HepG2 (cell line): ENCODE measurements around the gene FABP1. TPM values are rescaled to one million over a fixed set of nuclear protein-coding genes. Genes with fewer than 3 reads are reported as not detected.
A peak's percentile ranks its signal among the peaks of the same experiment; 100 is the strongest.

Experiments used
- ATRX ChIP-seq: sonication (generic); formaldehyde crosslinking; IDR thresholded peaks from 2 replicates; pipeline ENCODE4 v1.4.0; 2020; ENCODE audit warnings: missing genetic modification reagents, borderline replicate concordance
- MXD4 ChIP-seq: IDR thresholded peaks from 2 replicates; pipeline ENCODE4 v1.6.1; 2016; ENCODE audit warnings: mild to moderate bottlenecking, missing biosample characterization, missing genetic modification reagents
- SMAD3 ChIP-seq: sonication (generic); formaldehyde crosslinking; IDR thresholded peaks from 2 replicates; pipeline ENCODE4 v1.4.0; 2020; ENCODE audit warnings: missing genetic modification reagents
- ZNF160 ChIP-seq: sonication (generic); formaldehyde crosslinking; IDR thresholded peaks from 2 replicates; pipeline ENCODE4 v1.8.0; 2022; ENCODE audit warnings: mild to moderate bottlenecking, inconsistent platforms, missing genetic modification reagents
- ZNF609 ChIP-seq: sonication (generic); formaldehyde crosslinking; IDR thresholded peaks from 2 replicates; pipeline ENCODE4 v1.4.0; 2020; ENCODE audit warnings: mild to moderate bottlenecking, missing genetic modification reagents, borderline replicate concordance
- ZNF7 ChIP-seq: IDR thresholded peaks from 2 replicates; pipeline ENCODE4 v1.6.1; 2016; ENCODE audit warnings: missing biosample characterization, missing genetic modification reagents
- ZNF761 ChIP-seq: sonication (generic); formaldehyde crosslinking; conservative IDR thresholded peaks from 2 replicates; pipeline ENCODE4 v1.4.0; 2020; ENCODE audit warnings: mild to moderate bottlenecking, missing genetic modification reagents
- ZNF841 ChIP-seq: sonication (generic); formaldehyde crosslinking; IDR thresholded peaks from 2 replicates; pipeline ENCODE4 v1.8.1; 2023; ENCODE audit warnings: missing genetic modification reagents, borderline replicate concordance
- polyA plus RNA-seq, 8 experiments: library from polyadenylated mRNA; depleted of rRNA in 3 of 8; stranded (reverse) in 7 of 8; unstranded in 1 of 8; fragments of >200 nt; fragmentation: Illumina TruSeq in 4 of 8; extraction: Trizol in 4 of 8; gene quantifications; 2 replicates each; pipeline versions ENCODE4 v1.2.1 to v1.2.3, GENCODE V29; 2011 to 2016; ENCODE audit warnings: low read depth in 4 of 8, missing spikeins in 1 of 8, mixed read lengths in 1 of 8; ENCODE audit not compliant: insufficient read depth in 1 of 8
- total RNA-seq, 5 experiments: library from RNA; depleted of rRNA; stranded (reverse); fragments of >200 nt; fragmentation: Illumina TruSeq; extraction: Trizol; gene quantifications; 2 replicates each; pipeline ENCODE4 v1.2.3, GENCODE V29; 2016; ENCODE audit warnings: low read depth in 1 of 5
- TF ChIP-seq, protein P1 (sequence below): sonication (generic); formaldehyde crosslinking; IDR thresholded peaks from 2 replicates; pipeline ENCODE4 v1.5.0; 2020; ENCODE audit warnings: mild to moderate bottlenecking, missing genetic modification reagents, borderline replicate concordance
- TF ChIP-seq, protein P2 (sequence below): IDR thresholded peaks from 2 replicates; pipeline ENCODE4 v1.6.1; 2016; ENCODE audit warnings: control low read depth
- TF ChIP-seq, protein P3 (sequence below): sonication (generic); formaldehyde crosslinking; IDR thresholded peaks from 2 replicates; pipeline ENCODE4 v1.5.0; 2020; ENCODE audit warnings: mild to moderate bottlenecking, missing genetic modification reagents, borderline replicate concordance

FABP1 gene
- total and polyA plus RNA-seq, 2 of the 13 experiments (the other 11 are each of a cell fraction or from before 2014, with no cell fraction given), result 644 to 1,608 TPM

GRCh38 chr2:88159955-88160415 is 32.1 kb upstream of the FABP1 start (continued):
- TF ChIP-seq, protein P1, sequence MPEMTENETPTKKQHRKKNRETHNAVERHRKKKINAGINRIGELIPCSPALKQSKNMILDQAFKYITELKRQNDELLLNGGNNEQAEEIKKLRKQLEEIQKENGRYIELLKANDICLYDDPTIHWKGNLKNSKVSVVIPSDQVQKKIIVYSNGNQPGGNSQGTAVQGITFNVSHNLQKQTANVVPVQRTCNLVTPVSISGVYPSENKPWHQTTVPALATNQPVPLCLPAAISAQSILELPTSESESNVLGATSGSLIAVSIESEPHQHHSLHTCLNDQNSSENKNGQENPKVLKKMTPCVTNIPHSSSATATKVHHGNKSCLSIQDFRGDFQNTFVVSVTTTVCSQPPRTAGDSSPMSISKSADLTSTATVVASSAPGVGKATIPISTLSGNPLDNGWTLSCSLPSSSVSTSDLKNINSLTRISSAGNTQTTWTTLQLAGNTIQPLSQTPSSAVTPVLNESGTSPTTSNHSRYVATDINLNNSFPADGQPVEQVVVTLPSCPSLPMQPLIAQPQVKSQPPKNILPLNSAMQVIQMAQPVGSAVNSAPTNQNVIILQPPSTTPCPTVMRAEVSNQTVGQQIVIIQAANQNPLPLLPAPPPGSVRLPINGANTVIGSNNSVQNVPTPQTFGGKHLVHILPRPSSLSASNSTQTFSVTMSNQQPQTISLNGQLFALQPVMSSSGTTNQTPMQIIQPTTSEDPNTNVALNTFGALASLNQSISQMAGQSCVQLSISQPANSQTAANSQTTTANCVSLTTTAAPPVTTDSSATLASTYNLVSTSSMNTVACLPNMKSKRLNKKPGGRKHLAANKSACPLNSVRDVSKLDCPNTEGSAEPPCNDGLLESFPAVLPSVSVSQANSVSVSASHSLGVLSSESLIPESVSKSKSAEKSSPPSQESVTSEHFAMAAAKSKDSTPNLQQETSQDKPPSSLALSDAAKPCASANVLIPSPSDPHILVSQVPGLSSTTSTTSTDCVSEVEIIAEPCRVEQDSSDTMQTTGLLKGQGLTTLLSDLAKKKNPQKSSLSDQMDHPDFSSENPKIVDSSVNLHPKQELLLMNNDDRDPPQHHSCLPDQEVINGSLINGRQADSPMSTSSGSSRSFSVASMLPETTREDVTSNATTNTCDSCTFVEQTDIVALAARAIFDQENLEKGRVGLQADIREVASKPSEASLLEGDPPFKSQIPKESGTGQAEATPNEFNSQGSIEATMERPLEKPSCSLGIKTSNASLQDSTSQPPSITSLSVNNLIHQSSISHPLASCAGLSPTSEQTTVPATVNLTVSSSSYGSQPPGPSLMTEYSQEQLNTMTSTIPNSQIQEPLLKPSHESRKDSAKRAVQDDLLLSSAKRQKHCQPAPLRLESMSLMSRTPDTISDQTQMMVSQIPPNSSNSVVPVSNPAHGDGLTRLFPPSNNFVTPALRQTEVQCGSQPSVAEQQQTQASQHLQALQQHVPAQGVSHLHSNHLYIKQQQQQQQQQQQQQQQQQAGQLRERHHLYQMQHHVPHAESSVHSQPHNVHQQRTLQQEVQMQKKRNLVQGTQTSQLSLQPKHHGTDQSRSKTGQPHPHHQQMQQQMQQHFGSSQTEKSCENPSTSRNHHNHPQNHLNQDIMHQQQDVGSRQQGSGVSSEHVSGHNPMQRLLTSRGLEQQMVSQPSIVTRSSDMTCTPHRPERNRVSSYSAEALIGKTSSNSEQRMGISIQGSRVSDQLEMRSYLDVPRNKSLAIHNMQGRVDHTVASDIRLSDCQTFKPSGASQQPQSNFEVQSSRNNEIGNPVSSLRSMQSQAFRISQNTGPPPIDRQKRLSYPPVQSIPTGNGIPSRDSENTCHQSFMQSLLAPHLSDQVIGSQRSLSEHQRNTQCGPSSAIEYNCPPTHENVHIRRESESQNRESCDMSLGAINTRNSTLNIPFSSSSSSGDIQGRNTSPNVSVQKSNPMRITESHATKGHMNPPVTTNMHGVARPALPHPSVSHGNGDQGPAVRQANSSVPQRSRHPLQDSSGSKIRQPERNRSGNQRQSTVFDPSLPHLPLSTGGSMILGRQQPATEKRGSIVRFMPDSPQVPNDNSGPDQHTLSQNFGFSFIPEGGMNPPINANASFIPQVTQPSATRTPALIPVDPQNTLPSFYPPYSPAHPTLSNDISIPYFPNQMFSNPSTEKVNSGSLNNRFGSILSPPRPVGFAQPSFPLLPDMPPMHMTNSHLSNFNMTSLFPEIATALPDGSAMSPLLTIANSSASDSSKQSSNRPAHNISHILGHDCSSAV (CRISPR knock-in tag), result no peak
- peak; percentile 66; the same call in 1 of the 2 replicates for TF ChIP-seq MXD4
- no peak for TF ChIP-seq ZNF160 (CRISPR knock-in tag)
- no peak for TF ChIP-seq ZNF609
- peak; percentile 82; the same call in 1 of the 2 replicates for TF ChIP-seq SMAD3 (CRISPR knock-in tag)
- no peak for TF ChIP-seq ZNF7
- no peak for TF ChIP-seq ATRX (CRISPR knock-in tag)
- no peak for TF ChIP-seq ZNF841 (CRISPR knock-in tag)
- TF ChIP-seq, protein P2, sequence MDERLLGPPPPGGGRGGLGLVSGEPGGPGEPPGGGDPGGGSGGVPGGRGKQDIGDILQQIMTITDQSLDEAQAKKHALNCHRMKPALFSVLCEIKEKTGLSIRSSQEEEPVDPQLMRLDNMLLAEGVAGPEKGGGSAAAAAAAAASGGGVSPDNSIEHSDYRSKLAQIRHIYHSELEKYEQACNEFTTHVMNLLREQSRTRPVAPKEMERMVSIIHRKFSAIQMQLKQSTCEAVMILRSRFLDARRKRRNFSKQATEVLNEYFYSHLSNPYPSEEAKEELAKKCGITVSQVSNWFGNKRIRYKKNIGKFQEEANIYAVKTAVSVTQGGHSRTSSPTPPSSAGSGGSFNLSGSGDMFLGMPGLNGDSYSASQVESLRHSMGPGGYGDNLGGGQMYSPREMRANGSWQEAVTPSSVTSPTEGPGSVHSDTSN, result no peak
- TF ChIP-seq, protein P3, sequence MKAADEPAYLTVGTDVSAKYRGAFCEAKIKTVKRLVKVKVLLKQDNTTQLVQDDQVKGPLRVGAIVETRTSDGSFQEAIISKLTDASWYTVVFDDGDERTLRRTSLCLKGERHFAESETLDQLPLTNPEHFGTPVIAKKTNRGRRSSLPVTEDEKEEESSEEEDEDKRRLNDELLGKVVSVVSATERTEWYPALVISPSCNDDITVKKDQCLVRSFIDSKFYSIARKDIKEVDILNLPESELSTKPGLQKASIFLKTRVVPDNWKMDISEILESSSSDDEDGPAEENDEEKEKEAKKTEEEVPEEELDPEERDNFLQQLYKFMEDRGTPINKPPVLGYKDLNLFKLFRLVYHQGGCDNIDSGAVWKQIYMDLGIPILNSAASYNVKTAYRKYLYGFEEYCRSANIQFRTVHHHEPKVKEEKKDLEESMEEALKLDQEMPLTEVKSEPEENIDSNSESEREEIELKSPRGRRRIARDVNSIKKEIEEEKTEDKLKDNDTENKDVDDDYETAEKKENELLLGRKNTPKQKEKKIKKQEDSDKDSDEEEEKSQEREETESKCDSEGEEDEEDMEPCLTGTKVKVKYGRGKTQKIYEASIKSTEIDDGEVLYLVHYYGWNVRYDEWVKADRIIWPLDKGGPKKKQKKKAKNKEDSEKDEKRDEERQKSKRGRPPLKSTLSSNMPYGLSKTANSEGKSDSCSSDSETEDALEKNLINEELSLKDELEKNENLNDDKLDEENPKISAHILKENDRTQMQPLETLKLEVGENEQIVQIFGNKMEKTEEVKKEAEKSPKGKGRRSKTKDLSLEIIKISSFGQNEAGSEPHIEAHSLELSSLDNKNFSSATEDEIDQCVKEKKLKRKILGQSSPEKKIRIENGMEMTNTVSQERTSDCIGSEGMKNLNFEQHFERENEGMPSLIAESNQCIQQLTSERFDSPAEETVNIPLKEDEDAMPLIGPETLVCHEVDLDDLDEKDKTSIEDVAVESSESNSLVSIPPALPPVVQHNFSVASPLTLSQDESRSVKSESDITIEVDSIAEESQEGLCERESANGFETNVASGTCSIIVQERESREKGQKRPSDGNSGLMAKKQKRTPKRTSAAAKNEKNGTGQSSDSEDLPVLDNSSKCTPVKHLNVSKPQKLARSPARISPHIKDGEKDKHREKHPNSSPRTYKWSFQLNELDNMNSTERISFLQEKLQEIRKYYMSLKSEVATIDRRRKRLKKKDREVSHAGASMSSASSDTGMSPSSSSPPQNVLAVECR (CRISPR knock-in tag), result peak; percentile 24; the same call in 1 of the 2 replicates
- no peak for TF ChIP-seq ZNF761 (CRISPR knock-in tag)
